ENCODE data around the gene PXN.
A peak's percentile ranks its signal among the peaks of the same experiment; 100 is the strongest.
"Not testable (repeated sequence)": the region's sequence is repeated elsewhere in the genome, so short reads cannot be mapped to it uniquely, and the experiment has no call there.

PXN gene

DNA sequence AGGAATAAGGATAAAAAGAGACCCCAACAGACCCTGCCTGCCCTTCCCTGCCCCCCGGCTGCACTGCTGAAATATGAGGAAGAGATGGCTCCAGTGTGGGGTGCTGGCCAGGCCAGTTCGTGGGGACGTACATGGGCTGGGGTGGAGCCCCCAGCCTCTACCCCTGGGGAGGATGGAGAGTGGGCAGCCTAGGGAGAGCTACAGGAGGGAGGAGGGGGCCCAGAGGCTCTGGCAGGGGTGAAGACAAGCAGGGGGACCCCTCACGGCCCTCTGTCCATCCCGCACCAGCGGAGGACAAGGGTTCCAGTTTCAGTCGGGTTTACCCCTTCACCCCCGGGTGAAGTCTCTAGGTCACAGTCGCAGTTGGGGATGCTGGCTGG lies 53.6 kb downstream of the PXN start:
- DNase-seq (ENCODE audit: low spot score), result no peak

DNA sequence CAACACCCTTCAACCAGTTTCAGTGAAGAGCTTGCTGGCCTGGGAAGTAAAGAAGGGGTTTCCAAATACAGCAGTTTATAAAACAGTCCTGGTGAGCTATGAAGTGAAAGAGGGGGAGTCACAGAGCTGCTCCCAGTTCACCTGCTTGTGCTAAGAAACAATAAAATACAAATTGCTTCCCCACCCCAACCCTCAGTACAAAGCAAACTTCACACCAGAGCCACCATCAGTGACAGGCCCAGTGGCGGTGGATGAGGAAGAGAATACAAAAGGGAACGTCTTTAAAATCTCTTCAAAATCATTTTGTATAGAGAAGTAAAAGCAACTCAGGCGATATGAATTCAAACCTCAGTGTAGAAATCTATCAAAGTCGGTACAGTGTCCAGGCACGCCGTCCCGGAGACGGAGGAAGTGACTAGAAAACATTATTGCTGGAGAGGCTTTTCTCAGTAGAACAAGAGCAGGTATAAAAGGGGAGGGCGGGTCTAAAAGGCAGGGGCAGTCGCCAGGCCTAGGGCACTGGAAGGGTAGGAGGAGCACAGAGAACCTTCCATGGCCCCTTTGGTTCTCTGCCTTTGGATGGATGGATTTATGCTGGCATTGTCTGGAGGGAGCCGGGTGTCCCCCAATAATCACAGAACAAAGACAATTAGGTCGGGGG lies 54.2 kb downstream of the PXN start:
- DNase-seq (ENCODE audit: low spot score), result no peak

DNA sequence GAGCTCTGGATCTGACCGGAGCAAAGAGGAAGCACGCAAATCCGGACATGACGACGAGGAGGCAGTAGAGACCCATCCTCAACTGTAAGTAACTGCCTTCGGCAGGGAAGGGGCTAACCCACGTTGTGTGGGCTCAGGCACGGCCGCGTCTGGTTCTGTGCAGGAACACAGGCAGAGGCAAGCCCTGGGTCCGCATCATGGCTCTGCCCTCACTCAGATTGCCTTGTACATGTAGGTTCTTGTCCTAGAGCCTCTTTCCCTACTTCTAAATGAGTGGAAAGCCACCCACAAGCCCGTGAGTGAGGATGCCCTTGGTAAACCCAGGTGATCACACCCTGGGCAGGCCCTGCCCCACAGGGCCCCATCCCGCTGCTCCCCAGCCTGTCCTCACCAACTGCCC lies 55.7 kb downstream of the PXN start:
- no peak for DNase-seq (ENCODE audit: low spot score)

DNA sequence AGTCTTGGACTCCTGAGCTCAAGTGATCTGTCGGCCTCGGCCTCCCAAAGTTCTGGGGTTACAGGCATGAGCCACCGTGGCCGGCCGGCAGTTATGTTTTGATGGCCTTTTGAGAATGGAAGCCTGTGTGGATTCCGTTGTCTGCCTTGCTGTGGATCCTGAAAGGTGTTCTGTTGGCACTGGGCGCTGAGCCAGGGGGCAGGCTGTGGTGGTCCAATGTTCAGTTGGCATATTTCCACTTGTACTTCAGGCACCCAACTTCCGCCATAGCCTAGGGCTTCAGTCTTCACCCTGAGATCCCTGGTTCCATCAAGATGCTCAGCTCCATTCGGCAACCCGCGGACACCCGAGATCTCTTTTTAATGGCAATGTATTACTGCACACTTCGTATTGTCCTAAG lies 58.3 kb downstream of the PXN start:
- no peak for DNase-seq (ENCODE audit: low spot score)

DNA sequence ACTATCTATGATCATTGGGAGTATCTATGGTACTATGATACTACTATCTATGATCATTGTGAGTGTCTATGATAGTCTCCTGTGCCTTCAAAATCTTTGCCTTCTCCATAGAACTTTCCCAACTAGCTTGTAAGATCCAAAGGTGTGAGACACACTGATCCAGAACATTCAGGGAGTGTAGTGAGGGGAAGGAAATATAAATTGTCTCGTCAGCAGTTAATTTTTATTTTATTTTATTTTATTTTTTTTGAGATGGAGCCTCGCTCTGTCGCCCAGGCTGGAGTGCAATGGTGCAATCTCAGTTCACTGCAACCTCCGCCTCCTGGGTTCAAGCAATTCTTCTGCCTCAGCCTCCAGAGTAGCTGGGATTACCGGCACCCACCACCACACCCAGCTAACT lies 58.7 kb downstream of the PXN start:
- DNase-seq (ENCODE audit: low spot score), result not testable (repeated sequence)

DNA sequence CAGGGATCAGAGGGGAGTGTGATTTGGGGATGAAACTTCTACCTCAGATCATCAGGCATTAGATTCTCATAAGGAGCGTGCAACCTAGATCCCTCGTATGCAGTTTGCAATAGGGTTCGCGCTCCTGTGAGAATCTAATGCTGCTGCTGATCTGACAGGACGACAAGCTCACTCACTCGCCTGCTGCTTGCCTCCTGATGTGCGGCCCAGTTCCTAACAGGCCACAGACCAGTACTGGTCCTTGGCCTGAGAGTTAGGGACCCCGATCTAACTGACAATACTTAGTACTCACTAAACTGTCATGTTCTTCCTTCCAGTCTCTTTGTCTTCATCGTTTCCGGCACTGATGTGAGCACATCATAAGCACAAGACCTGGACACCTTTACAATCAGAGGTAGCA lies 59.3 kb downstream of the PXN start:
- no peak for DNase-seq (ENCODE audit: low spot score)

DNA sequence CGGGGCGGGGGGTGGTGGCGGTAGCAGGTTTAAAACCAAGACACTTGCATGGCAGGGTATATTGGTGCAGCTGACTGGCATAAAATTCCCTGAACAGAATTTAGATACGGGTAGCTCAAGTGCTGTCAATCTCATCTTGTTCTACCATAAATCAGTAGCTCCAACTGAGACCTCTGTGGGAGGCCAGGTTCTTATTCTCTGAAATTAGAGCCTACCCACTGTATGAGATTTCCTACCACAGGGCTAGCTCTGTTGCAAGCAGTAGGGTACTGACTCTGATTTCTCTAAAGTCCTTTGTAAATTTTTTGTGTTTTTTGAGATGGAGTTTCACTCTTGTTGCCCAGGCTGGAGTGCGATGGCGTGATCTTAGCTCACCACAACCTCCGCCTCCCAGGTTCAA lies 61.4 kb downstream of the PXN start:
- DNase-seq (ENCODE audit: low spot score), result no peak

DNA sequence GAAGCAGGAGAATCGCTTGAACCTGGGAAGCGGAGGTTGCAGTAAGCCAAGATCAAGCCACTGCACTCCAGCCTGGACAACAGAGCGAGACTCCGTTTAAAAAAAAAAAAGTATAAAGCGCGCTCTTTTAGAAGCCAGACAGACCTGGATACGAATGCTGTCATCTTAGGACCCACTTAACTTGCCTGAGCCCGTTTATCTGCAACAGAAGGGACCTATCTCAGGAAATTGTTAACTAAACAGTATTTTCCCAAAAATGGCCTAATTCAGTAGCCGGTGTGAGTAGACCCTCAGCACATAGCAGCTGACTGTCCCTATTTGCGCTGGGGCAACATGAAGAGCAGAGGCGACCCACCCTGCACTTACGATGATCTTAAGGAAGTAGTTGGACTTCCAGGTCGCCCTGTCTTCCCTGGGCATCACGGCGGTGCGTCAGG lies 65.1 kb downstream of the PXN start:
- no peak for DNase-seq (ENCODE audit: low spot score)

DNA sequence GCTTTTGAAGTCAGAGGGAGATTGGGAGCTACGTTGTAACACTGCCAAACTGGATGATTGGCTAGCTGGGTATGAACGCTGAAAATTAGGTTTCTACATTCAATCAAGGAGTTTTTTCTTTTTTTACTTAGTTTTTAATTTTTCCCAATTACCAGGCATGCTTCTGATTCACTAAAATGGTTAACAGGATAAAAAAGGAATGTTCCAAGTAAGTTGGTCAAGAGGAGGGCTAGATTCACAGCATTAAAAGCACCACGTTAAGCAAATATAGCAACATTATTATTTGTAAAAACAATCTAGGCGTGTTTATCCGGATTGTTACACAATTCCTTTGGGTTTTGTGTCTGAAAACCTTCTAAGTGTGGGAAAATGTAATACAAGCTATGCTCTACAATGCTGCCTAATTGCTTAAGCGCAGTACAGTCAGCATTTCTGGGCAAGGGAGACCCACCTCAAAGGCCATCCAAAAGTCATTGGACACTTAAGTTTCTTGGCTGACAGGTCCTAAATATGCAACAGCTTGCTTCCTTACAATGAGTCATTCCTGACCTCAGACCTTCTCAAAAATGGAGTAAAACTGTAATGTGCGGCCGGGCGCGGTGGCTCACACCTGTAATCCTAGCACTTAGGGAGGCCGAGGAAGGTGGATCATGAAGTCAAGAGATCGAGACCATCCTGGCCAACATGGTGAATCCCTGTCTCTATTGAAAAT lies 65.8 kb downstream of the PXN start:
- no peak for DNase-seq (ENCODE audit: low spot score)

DNA sequence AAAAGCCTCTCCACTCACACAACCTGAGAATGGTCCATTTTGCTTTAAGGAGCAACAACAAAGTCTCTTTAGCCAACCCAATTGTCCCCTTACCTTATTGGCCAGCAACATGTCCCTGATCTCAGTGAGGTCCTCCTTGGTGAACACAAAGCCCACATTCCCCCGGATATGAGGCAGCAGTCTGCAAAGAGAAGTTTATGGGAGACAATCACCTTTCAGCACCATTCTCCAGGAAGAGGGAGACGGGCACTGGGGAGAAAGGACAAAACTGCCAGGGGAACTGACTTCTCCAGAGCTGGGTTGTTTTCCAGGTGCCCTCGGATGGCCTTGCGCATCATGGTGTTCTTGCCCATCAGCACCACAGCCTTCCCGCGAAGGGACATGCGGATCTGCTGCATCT lies 66.5 kb downstream of the PXN start:
- no peak for DNase-seq (ENCODE audit: low spot score)

DNA sequence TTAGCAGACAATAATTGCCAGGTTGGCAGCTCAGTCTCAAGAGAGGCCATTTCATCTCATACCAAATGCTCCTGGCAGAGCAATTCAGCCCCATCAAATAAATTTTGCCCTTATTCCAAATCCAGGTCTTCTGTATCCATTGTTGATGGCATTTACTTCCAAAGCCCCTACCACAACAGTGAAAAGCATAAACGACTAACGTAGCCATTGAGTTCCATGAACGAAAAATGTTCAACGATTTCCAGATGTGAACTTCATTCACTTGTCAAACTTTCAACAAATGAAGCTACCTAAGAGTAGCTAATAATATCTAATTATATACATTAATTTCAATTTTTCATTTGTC lies 68.0 kb downstream of the PXN start:
- no peak for DNase-seq (ENCODE audit: low spot score)

DNA sequence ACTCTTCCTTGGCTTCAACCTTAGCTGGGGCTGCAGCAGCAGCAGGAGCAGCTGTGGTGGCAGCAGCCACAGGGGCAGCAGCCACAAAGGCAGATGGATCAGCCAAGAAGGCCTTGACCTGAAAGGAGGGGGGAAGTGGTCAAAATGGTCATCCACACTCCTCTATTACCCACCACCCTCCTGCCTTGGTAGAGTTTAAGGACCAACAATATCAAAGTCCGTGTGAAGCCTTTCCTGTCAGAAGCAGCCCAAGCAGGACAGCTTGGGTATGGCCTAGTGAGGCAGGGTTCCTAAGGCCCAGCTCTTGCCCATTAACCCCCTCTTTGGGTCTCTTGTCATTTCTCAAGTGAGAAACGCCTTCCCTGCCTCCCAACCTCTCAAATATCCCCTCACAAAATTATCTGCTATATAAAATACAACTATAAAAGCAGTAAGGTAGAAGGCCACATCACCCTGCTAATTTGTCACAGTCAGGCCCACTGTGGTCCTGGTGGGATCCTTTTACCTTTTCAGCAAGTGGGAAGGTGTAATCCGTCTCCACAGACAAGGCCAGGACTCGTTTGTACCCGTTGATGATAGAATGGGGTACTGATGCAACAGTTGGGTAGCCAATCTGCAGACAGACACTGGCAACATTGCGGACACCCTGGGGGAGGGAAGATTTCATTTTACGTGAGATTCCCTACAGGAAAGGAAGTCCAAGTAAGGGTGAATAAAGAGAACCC lies 68.6 kb downstream of the PXN start:
- not testable (repeated sequence) for DNase-seq (ENCODE audit: low spot score)

DNA sequence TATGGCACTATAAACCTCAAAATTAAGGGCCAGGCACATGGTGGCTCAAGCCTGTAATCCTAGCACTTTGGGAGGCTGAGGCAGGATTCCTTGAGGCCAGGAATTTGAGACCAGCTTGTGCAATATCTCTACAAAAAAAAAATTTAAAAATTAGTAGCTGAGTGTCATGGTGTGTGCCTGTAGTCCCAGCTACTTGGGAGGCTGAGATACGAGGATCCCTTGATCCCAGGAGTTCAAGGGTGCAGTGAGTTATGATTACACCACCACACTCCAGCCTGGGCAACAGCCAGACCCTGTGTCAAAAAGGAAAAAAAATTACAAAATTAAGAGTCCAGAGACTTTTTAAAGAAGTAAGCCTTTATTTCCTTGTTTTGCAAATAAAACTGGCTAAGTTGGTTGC lies 69.2 kb downstream of the PXN start:
- no peak for DNase-seq (ENCODE audit: low spot score)

DNA sequence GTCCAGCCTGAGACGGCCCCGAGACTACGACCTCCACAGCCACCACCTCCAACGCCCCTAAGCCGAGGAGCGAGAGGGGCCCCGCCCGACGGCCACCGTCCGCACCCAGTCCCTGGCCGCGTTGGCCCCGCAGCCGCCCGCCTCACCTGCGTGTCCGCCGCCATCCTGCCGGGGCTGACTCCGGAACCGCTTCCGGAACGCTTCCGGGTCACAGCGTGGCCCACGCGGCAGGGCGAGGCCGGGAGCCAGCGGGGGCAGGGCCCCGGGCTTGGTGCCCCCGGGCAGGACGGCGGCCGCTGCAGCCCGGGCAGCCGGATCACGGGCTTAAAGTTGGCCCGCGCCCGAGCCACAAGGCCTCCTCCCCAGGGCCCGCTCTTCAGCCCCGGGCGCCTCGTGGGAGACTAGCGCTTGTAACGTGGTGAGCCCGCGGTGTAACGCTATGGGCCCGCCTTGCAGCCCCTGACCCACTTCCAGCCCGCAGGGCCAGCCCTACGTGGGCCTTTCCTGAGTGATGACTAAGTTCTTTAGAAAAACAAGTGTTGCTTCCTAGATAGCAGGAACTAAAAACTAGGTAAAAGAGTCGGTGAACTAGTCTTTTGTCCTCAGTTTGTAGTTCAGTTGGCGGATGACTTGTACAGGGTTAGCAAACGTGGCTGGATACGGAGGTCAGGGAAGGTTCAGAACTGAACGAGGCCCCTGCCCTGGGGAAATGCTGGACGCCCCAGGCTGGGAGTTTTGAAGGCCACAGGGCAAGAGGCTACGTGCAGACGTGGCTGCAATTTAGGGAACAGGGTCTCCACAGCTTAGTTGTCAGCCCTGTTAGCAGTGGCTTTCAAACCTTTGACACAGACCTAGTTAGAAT lies 70.8 kb downstream of the PXN start, which contains the start of gene GCN1:
Gene GCN1 (minus strand): TSS at position 182 of the 862 bp plus-strand sequence. CDS start 18 bp downstream, at position 164.
- peak; percentile 82 for DNase-seq (ENCODE audit: low spot score)

DNA sequence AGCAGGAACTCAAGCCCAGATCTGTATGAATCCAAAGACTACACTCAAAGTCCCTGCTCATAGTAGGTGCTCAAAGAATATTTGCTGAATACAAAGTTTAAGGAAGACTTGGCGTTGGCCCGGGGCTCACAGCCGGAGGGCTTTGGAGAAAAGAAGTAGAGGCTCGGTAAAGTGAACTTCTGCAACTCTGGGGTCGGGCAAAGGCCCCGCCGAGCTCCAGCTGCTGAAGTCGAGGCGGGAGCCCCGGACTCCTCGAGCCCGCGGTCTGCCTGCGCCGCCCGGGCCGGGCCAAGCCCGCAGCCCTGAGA lies 71.3 kb downstream of the PXN start:
- no peak for DNase-seq (ENCODE audit: low spot score)

DNA sequence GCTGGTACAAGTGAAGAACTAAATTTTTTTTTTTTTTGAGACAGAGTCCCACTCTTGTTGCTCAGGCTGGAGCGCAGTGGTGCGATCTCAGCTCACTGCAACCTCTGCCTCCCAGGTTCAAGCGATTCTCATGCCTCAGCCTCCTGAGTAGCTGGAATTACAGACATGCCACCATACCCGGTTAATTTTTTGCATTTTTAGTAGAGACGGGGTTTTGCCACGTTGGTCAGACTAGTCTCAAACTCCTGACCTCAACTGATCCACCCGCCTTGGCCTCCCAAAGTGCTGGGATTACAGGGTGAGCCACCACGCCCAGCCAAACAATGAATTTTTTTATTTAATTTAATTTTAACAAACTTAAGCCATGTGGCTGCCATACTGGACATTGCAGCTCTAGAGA lies 72.2 kb downstream of the PXN start:
- DNase-seq (ENCODE audit: low spot score), result not testable (repeated sequence)

DNA sequence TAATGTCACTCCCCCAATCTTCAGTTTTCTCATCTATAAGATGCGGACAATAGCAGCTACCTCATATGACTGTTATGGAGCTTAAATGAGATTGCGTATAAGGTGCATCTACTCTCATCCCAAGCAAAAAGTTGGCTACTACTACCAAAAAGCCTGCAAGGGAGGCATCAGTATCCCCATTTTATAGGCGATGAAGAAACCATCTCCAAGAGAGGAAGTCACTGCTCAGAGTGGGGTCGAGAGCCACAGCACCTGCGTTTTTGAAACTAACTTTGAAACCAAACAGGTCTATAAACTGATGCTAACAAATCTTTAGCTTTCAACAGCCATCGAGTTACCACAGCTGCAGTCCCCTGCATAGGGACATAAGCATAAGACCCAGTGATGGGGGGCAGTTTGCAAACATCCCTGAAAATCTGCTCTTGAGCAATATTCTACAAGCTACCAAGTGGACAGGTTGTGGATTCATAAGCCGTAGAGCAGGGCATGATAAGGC lies 74.5 kb downstream of the PXN start:
- DNase-seq (ENCODE audit: low spot score), result no peak

DNA sequence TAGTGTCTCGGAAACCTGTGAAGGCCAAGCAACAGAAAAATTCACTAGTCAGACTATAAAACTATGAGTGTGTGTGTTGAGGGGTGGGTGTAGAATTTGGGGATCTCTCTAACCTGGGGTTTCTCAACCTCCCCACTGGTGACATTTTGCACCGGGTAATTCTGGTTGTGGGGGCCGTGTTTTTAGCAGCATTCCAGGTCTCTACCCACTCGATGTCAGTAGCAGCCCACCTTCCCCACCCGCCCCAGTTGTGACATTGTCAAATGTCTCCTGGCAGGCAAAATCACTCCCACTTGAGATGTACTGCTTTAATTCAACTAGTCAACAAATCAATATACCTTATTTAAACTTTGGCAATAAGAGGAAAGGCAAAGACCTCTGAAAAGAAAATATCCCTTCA lies 75.1 kb downstream of the PXN start:
- no peak for DNase-seq (ENCODE audit: low spot score)

DNA sequence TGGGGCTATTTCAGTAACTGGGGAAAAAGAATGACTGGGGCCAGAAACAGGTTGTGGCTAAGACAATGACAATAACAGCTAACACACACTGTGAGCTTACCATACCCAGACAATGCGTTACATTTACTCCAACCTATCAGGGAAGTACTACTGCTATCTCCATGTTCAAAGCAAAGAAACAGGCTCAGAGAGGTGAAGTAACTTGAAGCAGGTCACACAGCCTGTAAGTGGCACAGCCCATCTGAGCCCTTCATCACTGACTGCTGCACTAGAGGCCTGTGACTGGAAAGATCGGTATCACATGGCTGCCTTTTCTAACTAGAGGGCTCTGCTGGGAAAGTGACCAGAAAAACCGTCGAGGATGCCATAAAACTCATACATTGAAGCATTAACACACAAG lies 78.9 kb downstream of the PXN start:
- DNase-seq (ENCODE audit: low spot score), result no peak

DNA sequence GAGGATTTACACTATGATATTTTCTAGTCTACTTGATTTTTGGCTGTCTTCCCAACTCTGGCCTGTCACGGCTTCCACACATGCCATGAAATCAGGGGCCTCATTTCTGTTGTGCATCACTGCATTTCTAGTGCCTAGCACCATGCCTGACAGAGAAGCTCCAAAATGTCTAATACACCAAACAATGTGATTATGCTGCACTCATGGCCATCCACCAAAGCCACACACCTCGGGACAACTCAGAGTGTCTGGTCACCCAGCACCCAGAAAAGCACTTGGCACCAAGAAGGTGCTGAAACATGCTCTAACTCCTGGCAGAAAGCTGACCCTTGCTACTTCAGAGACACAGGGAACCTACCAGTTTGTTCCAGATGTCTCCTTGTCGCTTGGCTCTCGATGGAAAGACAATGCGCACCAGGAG lies 82.3 kb downstream of the PXN start:
- no peak for DNase-seq (ENCODE audit: low spot score)

DNA sequence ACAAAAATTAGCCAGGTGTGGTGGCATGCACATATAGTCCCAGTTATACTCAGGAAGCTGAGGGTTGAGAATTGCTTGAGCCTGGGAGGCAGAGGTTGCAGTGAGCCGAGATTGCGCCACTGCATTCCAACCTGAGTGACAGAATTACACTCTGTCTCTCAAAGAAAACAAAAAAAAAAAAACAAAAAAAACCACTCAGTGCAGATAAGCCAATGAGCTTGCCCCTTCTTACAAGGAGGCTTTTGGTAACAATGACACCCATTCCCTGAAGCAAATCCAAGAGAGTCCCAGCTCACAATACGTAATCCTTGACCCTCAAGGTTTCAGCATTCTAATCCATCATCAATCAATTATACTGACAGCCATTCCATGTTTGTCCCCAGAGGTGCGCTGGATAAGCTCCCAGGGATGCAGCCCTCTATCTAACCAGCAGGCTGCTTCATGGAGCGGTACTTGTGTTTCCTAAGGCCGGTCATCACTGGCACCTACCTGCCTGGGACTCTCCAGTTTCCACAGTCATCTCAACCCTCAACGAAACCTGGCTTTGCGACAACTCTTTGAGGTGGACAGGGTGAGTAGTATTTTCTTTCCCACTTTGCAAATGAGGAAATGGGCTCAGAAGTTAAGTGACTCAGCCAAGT lies 83.4 kb downstream of the PXN start:
- no peak for DNase-seq (ENCODE audit: low spot score)

Data from SK-N-DZ (cell line).